Naive B cell (primary cell): ENCODE data around the gene ENKD1. TPM values are rescaled to one million over a fixed set of nuclear protein-coding genes. Genes with fewer than 3 reads are reported as not detected.
"Not testable (repeated sequence)": the region's sequence is repeated elsewhere in the genome, so short reads cannot be mapped to it uniquely, and the experiment has no call there.

ENCODE experiments used
- ATAC-seq, 2 donors: fragments of 150-1000 bp; cut with Tn5 transposase; 2 replicates each; pipeline ENCODE4 v1.10.0; 2021; ENCODE audit warnings: low read depth in 2 of 2, mild to moderate bottlenecking in 2 of 2, moderate library complexity in 2 of 2
- DNase-seq: peaks from one replicate; pipeline ENCODE4 v3.0.0; 2022
- H3K27ac Mint-ChIP-seq, 6 donors: one replicate each; pipeline ENCODE4 v1.8.0; 2020 to 2022; ENCODE audit warnings: mild to moderate bottlenecking in 6 of 6, mixed read lengths in 6 of 6, moderate library complexity in 5 of 6, inconsistent platforms in 2 of 6
- H3K27me3 Mint-ChIP-seq, 3 donors: one replicate each; pipeline ENCODE4 v1.8.0; 2021 to 2022; ENCODE audit warnings: mixed read lengths in 3 of 3, mild to moderate bottlenecking in 1 of 3
- H3K36me3 Mint-ChIP-seq, 2 donors: one replicate each; pipeline ENCODE4 v1.8.0; 2020 to 2022; ENCODE audit warnings: mixed read lengths in 2 of 2, inconsistent platforms in 1 of 2, mild to moderate bottlenecking in 1 of 2
- H3K4me1 Mint-ChIP-seq, 3 donors: one replicate each; pipeline ENCODE4 v1.8.0; 2020 to 2022; ENCODE audit warnings: mixed read lengths in 3 of 3, inconsistent platforms in 1 of 3, mild to moderate bottlenecking in 1 of 3, moderate library complexity in 1 of 3
- H3K4me3 Mint-ChIP-seq, 8 donors: one replicate each; pipeline ENCODE4 v1.8.0; 2020 to 2022; ENCODE audit warnings: mild to moderate bottlenecking in 8 of 8, mixed read lengths in 8 of 8, moderate library complexity in 8 of 8, inconsistent platforms in 2 of 8
- H3K9me3 Mint-ChIP-seq, 7 donors: one replicate each; pipeline ENCODE4 v1.8.0; 2020 to 2022; ENCODE audit warnings: mixed read lengths in 7 of 7, mild to moderate bottlenecking in 5 of 7, inconsistent platforms in 2 of 7, moderate library complexity in 1 of 7
- polyA plus RNA-seq, 6 donors: library from polyadenylated mRNA; unstranded; fragments of 300-500 nt; fragmentation: Illumina TruSeq; gene quantifications; one replicate each; pipeline ENCODE4 v1.2.3, GENCODE V29; 2021; ENCODE audit warnings: low read depth in 6 of 6

Gene ENKD1
- polyA plus RNA-seq, 6 donors from 2014 or later: 1.2 to 2.6 (median 2.2) TPM; not detected in 1

DNA sequence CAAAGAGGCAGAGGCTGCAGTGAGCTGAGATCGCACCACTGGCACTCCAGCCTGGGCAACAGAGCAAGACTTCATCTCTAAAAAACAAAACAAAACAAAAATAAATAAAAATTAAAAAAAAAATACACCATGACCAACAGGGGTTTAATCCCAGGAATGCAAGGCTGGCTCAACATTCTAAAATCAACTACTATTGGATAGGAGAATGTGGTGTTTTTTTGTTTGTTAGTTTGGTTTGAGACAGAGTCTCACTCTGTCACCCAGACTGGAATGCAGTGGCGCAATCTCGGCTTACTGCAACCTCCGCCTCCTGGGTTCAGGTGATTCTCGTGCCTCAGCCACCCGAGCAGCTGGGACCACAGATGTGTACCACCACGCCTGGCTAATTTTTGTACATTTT lies 32.7 kb upstream of the ENKD1 start:
- Mint-ChIP-seq H3K9me3 (peaks cover 0 to 1% (median 0%) of the 10 kb centered on the region in 7 donors), H3K4me3 (no peak overlapping the region), H3K36me3 (peaks cover 0 to 8% of the 10 kb centered on the region in 2 donors), H3K27ac (no peak overlapping the region), H3K4me1 (peaks cover 0 to 10% (median 7%) of the 10 kb centered on the region in 3 donors), H3K27me3 (no peaks in the 10 kb centered on the region)
- DNase-seq: no peak
- no peak for ATAC-seq

DNA sequence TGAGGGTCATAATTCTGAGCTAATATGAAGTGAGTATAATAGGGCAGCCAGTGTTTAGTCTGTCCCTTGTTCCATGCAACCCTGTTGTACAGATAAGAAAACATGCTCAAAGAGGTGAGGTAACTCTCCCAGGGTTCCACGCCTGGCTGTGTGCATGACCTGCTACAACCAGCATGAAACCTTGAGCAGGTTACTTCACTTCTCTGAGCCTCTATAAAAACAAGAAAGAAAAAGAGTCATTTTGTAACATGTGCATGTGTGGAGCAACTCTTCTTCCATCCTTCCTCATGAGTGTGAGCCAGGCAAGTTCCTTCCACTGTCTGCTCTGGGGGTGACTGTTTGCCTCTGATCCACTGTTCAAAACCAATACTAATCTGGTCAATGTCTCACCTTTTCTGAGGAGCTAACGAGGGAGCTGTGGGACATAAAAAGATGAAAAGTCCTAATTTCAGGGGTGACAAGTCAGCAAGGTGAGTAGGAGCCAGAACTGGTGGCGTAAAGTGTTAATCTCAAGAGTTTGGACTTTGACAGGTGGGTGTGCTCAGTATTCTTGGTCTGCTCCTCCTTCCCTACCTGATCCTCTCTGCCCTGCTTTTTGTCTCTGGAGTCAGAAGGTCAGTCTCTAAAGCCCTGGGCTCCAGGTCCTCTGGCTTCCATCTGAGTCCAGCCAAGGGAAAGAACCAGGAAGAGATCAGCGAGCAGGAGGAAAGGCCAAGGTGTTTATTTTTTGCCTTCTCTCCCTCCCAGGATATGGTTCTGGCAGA lies 31.1 kb upstream of the ENKD1 start:
- Mint-ChIP-seq H3K4me3 (no peak overlapping the region), H3K9me3 (peaks cover 0 to 1% (median 0%) of the 10 kb centered on the region in 7 donors), H3K27me3 (no peaks in the 10 kb centered on the region), H3K27ac (peak overlapping the region in 1 of 6 donors; percentile 15), H3K36me3 (peaks cover 0 to 8% of the 10 kb centered on the region in 2 donors), H3K4me1 (peaks cover 3 to 22% (median 9%) of the 10 kb centered on the region in 3 donors)
- DNase-seq (no peak), ATAC-seq (no peak)

DNA sequence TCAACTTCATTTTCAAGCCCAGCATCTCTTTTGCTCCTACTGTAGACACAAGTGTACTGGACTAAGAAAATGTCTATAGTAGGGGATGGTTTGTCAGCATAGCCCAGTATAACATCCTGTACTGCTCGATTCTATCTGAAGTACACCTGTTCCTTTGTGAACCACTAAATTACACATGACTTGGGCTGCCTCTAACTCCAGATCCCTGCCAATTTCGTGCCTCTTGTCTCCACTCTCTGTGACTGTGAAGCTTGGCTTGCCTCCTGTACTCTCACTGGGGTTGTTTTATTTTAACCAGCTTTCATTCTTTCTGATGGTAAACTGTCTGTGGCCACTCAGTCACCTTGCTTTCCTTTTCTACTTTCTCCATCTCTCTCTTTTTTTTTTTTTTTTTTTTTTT lies 28.1 kb upstream of the ENKD1 start:
- peaks cover 0 to 1% (median 0%) of the 10 kb centered on the region in 7 donors for H3K9me3 Mint-ChIP-seq
- H3K27ac Mint-ChIP-seq: peak overlapping the region in 2 of 6 donors; percentile 54 to 95
- ATAC-seq: no peak
- H3K27me3 Mint-ChIP-seq: no peaks in the 10 kb centered on the region
- H3K36me3 Mint-ChIP-seq: peaks cover 0 to 8% of the 10 kb centered on the region in 2 donors
- no peak overlapping the region for H3K4me3 Mint-ChIP-seq
- peaks cover 7 to 39% (median 21%) of the 10 kb centered on the region in 3 donors for H3K4me1 Mint-ChIP-seq
- DNase-seq: no peak

DNA sequence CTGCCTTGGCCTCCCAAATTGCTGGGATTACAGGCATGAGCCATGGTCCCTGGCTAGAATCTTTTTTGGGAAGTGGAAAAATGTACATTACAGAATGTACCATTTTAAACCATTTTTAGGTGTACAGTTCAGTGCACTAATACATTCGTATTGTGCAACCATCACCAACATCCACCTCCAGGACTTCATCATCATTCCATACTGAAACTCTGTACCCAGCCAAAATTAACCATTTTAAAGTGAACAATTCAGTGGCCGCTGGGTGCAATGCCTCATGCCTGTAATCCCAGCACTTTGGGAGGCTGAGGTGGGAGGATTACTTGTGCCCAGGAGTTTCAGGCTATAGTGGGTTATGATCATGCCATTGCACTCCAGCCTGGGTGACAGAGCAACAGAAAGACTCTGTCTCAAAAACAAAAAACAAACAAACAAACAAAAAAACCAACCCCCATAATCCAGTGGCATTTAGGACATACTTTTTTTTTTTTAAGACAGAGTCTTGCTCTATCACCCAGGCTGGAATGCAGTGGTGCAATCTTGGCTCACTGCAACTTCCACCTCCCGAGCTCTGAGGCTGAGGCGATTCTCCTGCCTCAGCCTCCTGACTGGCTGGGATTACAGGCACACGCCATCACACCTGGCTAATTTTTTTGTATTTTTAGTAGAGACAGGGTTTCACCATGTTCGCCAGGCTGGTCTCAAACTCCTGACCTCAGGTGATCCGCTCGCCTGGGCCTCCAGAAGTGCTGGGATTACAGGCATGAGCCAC lies 27.2 kb upstream of the ENKD1 start:
- not testable (repeated sequence) for DNase-seq, H3K9me3 Mint-ChIP-seq, ATAC-seq, H3K36me3 Mint-ChIP-seq, H3K27me3 Mint-ChIP-seq
- peak overlapping the region in 3 of 8 donors; percentile 22 to 79 (median 35) for H3K4me3 Mint-ChIP-seq
- H3K27ac Mint-ChIP-seq: peak overlapping the region in 2 of 6 donors; percentile 12 to 49
- peaks cover 7 to 39% (median 21%) of the 10 kb centered on the region in 3 donors for H3K4me1 Mint-ChIP-seq

DNA sequence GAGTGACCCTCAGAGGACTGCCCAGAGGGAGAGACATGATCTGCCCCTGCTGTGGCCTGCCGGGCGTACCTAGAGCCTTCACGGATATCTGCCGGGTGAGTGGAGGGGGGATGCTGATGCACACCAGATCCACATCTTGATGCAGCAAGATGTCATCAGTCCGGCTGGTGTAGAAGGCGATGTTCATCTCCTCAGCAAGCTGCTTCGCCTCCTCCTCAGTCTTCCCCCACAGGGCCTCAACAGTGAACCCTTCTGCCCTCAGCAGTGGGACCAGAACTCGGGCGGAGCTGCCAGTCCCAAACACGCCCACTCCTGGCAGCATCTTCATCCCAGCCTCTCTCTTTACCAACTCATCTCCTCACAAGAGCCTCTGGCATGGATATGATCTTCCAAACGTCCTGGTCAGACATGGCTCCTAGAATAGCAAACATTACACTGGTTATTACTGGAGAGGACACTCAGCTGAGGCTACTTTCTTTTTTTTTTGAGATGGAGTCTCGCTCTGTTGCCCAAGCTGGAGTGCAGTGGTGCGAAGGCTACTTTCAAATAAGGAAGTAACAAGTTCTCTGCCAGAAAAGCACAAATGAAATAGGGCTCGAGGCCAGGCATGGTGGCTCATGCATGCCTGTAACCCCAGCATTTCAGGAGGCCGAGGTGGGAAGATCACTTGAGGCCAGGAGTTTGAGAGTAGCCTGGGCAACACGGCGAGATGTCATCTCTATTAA lies 19.0 kb upstream of the ENKD1 start:
- Mint-ChIP-seq H3K9me3 (no peaks in the 10 kb centered on the region), H3K4me3 (peak overlapping the region in 5 of 8 donors; percentile 22 to 71 (median 25)), H3K4me1 (peaks cover 11 to 25% (median 16%) of the 10 kb centered on the region in 3 donors), H3K27me3 (no peaks in the 10 kb centered on the region), H3K27ac (peak overlapping the region in 2 of 6 donors; percentile 61 to 71), H3K36me3 (peaks cover 7% of the 10 kb centered on the region in 2 donors)
- ATAC-seq (peak; percentile 98), DNase-seq (peak; percentile 28)

DNA sequence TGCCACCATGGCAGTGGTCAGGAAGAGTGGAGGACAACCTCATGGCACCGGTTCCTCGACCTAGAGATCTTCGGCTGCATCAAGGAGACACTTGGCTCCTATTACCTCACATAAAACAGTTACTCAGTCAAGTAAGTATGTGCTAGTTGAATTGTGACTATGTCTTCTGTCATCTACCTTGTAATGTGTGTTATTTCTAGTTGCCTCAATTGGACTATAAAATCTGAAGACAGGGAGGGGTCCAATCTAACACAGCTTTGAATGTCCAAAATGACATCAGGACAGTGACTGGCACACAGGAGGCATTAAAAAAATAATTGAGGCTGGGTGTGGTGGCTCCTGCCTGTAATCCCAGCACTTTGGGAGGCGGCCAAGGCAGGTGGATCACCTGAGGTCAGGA lies 17.2 kb upstream of the ENKD1 start:
- Mint-ChIP-seq H3K27me3 (no peaks in the 10 kb centered on the region), H3K27ac (peak overlapping the region in 1 of 6 donors; percentile 32), H3K4me3 (no peak overlapping the region), H3K4me1 (peaks cover 11 to 25% (median 16%) of the 10 kb centered on the region in 3 donors), H3K36me3 (peaks cover 7% of the 10 kb centered on the region in 2 donors), H3K9me3 (no peaks in the 10 kb centered on the region)
- ATAC-seq: no peak
- DNase-seq: no peak

DNA sequence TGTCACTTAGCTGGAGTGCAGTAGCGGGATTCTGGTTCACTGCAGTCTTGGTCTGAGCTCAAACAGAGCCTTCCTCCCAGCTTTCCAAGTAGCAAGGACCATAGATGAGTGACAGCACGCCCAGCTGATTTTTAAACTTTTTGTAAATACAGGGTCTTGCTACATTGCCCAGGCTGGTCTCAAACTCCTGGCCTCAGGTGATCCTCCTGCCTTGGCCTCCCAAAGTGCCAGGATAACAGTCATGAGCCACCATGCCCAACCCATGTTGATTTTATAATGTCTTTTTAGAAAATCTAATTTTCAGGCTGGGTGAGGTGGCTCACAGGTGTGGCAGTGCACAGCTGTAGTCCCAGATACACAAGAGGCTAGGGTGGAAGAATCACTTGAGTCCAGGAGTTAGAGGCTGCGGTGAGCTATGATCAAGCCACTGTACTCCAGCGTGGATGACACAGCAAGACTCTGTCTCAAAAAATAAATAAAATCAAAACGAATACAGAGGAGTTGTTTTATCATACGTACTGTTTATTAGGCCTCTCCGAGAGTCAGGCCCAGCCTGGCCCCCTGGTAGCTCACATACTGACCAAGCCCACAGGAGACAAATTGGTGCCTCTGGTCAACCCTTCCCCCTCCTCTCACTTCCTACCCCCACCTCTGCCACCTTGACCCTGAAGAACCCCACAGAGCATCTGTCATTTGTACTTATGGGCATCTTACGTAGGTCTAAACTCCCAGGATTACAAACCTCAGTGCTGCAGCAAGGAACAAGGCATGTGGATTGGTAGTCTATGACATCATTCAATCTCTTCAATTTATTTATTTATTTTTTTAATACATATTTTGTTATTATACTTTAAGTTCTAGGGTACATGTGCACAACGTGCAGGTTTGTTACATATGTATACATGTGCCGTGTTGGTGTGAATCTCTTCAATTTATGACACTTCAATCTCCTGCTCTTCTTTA lies 13.7 kb upstream of the ENKD1 start:
- Mint-ChIP-seq H3K9me3 (no peaks in the 10 kb centered on the region), H3K27ac (peak overlapping the region in 1 of 6 donors; percentile 33), H3K4me3 (no peak overlapping the region), H3K36me3 (peaks cover under 1 to 7% of the 10 kb centered on the region in 2 donors), H3K4me1 (peaks cover 0 to 10% (median 2%) of the 10 kb centered on the region in 3 donors), H3K27me3 (no peaks in the 10 kb centered on the region)
- ATAC-seq (no peak), DNase-seq (no peak)

DNA sequence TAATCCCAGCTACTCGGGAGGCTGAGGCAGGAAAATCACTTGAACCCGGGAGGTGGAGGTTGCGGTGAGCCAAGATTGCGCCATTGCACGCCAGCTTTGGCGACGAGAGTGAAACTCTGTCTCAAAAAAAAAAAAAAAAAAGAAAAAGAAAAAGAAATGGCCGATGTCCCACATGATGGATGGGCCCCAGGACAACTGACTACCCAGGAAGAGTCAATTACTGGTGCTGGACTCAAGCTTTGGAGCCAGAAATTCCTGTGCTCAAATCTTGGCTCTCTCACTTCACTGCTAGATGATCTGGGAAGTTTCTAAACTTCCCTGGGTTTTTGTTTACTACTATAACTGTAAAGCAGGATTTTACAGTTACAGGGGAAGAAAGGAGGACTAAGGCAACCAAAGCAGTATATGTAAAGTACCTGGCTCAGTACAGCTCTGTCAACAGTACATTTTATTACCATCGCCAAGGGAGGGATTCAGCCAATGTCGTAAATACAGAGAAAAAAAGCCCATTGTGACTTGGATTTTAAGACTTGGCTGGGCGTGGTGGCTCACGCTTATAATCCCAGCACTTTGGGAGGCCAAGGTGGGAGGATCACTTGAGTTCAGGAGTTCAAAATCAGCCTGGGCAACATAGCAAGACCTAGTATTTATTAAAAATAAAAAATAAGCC lies 11.9 kb upstream of the ENKD1 start:
- peak overlapping the region in 3 of 6 donors; percentile 4 to 52 (median 27) for H3K27ac Mint-ChIP-seq
- no peak overlapping the region for H3K4me3 Mint-ChIP-seq
- H3K36me3 Mint-ChIP-seq: peaks cover 0 to 3% of the 10 kb centered on the region in 2 donors
- ATAC-seq: no peak
- no peak for DNase-seq
- H3K4me1 Mint-ChIP-seq: peaks cover 6 to 11% (median 10%) of the 10 kb centered on the region in 3 donors
- no peaks in the 10 kb centered on the region for H3K27me3 Mint-ChIP-seq
- no peaks in the 10 kb centered on the region for H3K9me3 Mint-ChIP-seq

DNA sequence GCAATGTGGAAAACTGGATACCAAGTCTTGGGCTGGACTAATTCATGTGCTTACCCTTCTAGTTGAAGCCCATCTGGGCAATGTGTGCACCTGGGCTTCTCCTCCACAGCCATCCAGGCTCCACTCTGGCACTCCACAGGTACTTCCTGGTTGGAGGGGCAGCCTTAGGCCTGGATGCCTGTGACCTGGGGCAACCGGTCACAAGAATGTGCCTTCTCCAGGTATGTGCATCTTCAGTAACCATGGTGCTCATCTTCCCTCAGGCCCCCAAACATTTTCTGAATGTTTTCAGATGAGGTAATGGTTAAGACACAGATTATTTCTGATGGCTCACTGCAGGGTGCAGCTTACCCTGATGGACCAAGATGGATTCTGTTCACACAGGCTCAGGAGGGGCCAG lies 11.2 kb upstream of the ENKD1 start:
- no peak overlapping the region for H3K4me3 Mint-ChIP-seq
- H3K27ac Mint-ChIP-seq: peak overlapping the region in 1 of 6 donors; percentile 26
- no peaks in the 10 kb centered on the region for H3K36me3 Mint-ChIP-seq
- ATAC-seq: no peak
- H3K27me3 Mint-ChIP-seq: no peaks in the 10 kb centered on the region
- peaks cover 8 to 16% (median 15%) of the 10 kb centered on the region in 3 donors for H3K4me1 Mint-ChIP-seq
- DNase-seq: no peak
- no peaks in the 10 kb centered on the region for H3K9me3 Mint-ChIP-seq

DNA sequence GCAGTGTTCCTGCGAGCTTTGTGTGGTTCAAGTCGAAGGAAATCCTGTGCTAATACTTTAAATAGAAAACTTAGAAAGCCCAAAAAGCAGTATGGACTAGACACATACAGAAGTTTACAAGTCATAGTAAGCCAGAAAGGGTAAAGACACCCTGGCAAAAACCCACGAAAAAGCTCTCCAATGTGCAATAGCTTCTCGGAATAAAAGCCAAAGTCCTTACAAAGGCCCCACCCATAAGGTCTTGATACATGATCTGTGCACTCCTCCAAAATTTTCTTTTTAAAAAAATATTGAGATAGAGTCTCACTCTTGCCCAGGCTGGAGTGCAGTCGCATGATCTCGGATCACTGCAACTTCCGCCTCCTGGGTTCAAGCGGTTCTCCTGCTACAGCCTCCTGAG lies 10.4 kb upstream of the ENKD1 start:
- Mint-ChIP-seq H3K36me3 (no peaks in the 10 kb centered on the region), H3K27me3 (no peaks in the 10 kb centered on the region), H3K27ac (peak overlapping the region in 1 of 6 donors; percentile 71), H3K4me1 (peaks cover 14 to 20% (median 20%) of the 10 kb centered on the region in 3 donors), H3K4me3 (no peak overlapping the region), H3K9me3 (no peaks in the 10 kb centered on the region)
- ATAC-seq (no peak), DNase-seq (no peak)

DNA sequence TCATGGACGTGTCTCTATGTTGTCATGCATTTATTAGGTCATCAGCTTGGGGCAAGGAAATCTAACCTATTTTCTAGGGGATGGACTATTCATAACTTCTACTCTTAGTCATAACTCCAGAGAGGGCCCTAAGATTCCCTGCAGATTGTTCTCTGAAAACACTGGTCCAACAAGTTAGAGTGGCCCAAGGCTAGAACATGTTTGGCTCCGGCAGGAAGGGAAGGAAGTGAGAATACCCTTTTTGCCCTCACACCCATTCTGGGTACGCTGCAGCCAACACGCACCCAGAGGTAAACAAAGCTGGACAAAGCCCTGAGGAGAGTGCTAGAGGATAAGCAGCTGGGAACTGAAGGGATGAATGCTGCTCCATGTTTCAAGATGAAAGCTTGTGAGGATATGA lies 10.0 kb upstream of the ENKD1 start:
- Mint-ChIP-seq H3K27me3 (no peaks in the 10 kb centered on the region), H3K4me1 (peaks cover 14 to 20% (median 20%) of the 10 kb centered on the region in 3 donors), H3K9me3 (no peaks in the 10 kb centered on the region), H3K27ac (peak overlapping the region in 2 of 6 donors; percentile 24 to 71), H3K4me3 (no peak overlapping the region), H3K36me3 (no peaks in the 10 kb centered on the region)
- no peak for ATAC-seq
- no peak for DNase-seq

DNA sequence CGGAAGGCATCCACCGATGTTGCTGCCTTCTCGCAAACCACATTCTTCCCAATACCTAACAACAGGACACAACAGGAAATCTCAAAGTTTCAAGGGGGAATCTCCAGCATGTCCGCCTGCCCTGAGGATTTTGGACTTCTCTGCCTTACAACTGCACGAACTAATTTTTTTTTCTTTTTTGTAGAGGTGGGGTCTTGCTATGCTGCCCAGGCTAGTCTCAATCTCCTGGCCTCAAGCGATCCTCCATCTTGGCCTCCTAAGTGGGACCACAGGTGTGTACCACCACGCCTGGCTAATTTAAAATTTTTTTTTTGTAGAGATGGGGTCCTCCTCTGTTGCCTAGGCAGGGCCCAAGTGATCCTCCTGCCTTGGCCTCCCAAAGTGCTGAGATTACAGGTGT lies 9.4 kb upstream of the ENKD1 start:
- Mint-ChIP-seq H3K27me3 (no peaks in the 10 kb centered on the region), H3K9me3 (no peaks in the 10 kb centered on the region), H3K36me3 (no peaks in the 10 kb centered on the region), H3K4me1 (peaks cover 14 to 20% (median 20%) of the 10 kb centered on the region in 3 donors), H3K27ac (peak overlapping the region in 1 of 6 donors; percentile 24), H3K4me3 (no peak overlapping the region)
- no peak for DNase-seq
- no peak for ATAC-seq
